Astrocyte (in vitro differentiated cells and primary cell): ENCODE data around the gene CACNB2. TPM values are rescaled to one million over a fixed set of nuclear protein-coding genes. Genes with fewer than 3 reads are reported as not detected.
A peak's percentile ranks its signal among the peaks of the same experiment; 100 is the strongest.

ENCODE experiments used
- DNase-seq: peaks from one replicate; pipeline ENCODE4 v3.0.0-alpha.2; 2010; ENCODE audit warnings: low read depth
- FAIRE-seq: peaks from 2 replicates; lab custom pipeline; 2011; peaks lifted over from hg19 to GRCh38; lab: Jason Lieb, UNC
- H2AFZ ChIP-seq: 2 replicates; pipeline ENCODE4 v1.6.0; 2012; ENCODE audit warnings: low read depth, low read length, inconsistent platforms
- H3K27ac ChIP-seq: 2 replicates; pipeline ENCODE4 v1.5.1; 2011; ENCODE audit warnings: low read depth, low read length, inconsistent platforms
- H3K27me3 ChIP-seq: 2 replicates; pipeline ENCODE4 v1.6.0; 2011; ENCODE audit warnings: low read length, inconsistent platforms; ENCODE audit not compliant: insufficient read depth
- H3K36me3 ChIP-seq: 2 replicates; pipeline ENCODE4 v1.5.1; 2011; ENCODE audit warnings: low read length, inconsistent platforms; ENCODE audit not compliant: insufficient read depth
- H3K4me1 ChIP-seq: 2 replicates; pipeline ENCODE4 v1.5.1; 2011; ENCODE audit warnings: low read length, inconsistent platforms; ENCODE audit not compliant: insufficient read depth
- H3K4me2 ChIP-seq: 2 replicates; pipeline ENCODE4 v1.6.0; 2012; ENCODE audit warnings: low read length, inconsistent platforms
- H3K4me3 ChIP-seq: 2 replicates; pipeline ENCODE4 v1.5.1; 2011; ENCODE audit warnings: low read depth, mild to moderate bottlenecking, low read length, inconsistent platforms; ENCODE audit not compliant: insufficient read depth
- H3K79me2 ChIP-seq: 2 replicates; pipeline ENCODE4 v1.6.0; 2012; ENCODE audit warnings: mild to moderate bottlenecking, low read length, inconsistent platforms; ENCODE audit not compliant: insufficient read depth
- H3K9ac ChIP-seq: 2 replicates; pipeline ENCODE4 v1.6.0; 2012; ENCODE audit warnings: mild to moderate bottlenecking, low read length, inconsistent platforms
- H3K9me3 ChIP-seq: 2 replicates; pipeline ENCODE4 v1.5.1; 2012; ENCODE audit warnings: low read depth, mild to moderate bottlenecking, low read length, inconsistent platforms; ENCODE audit not compliant: insufficient read depth
- H4K20me1 ChIP-seq: 2 replicates; pipeline ENCODE4 v1.6.0; 2012; ENCODE audit warnings: low read length, inconsistent platforms; ENCODE audit not compliant: insufficient read depth
- H3K27ac Mint-ChIP-seq: one replicate; pipeline ENCODE4 v1.8.0; 2021; ENCODE audit warnings: mild to moderate bottlenecking, mixed read lengths; ENCODE audit not compliant: unreplicated experiment
- H3K27me3 Mint-ChIP-seq: one replicate; pipeline ENCODE4 v1.8.0; 2021; ENCODE audit warnings: low read depth, mixed read lengths; ENCODE audit not compliant: unreplicated experiment
- H3K36me3 Mint-ChIP-seq: one replicate; pipeline ENCODE4 v1.8.0; 2021; ENCODE audit warnings: low read depth, mixed read lengths; ENCODE audit not compliant: unreplicated experiment
- H3K4me1 Mint-ChIP-seq: one replicate; pipeline ENCODE4 v1.8.0; 2021; ENCODE audit warnings: low read depth, mixed read lengths; ENCODE audit not compliant: unreplicated experiment
- H3K4me3 Mint-ChIP-seq: one replicate; pipeline ENCODE4 v1.8.0; 2021; ENCODE audit warnings: mild to moderate bottlenecking, moderate library complexity, mixed read lengths; ENCODE audit not compliant: unreplicated experiment
- H3K9me3 Mint-ChIP-seq: one replicate; pipeline ENCODE4 v1.8.0; 2021; ENCODE audit warnings: mild to moderate bottlenecking, mixed read lengths; ENCODE audit not compliant: unreplicated experiment
- EZH2 ChIP-seq: IDR thresholded peaks from 2 replicates; pipeline ENCODE4 v1.6.1; 2012; ENCODE audit warnings: mild to moderate bottlenecking, low read length, inconsistent platforms; ENCODE audit not compliant: insufficient read depth
- total RNA-seq: library from RNA; stranded (reverse); gene quantifications from 2 replicates; pipeline ENCODE4 v1.2.1, GENCODE V29; 2021
- TF ChIP-seq, protein P1 (sequence below): IDR thresholded peaks from 2 replicates; pipeline ENCODE4 v1.5.1; 2011; ENCODE audit warnings: low read depth, mild to moderate bottlenecking, inconsistent platforms, low read length, moderate library complexity; ENCODE audit not compliant: insufficient read depth

Gene CACNB2
- total RNA-seq, 1 donor from 2014 or later = 0.66 TPM

DNA sequence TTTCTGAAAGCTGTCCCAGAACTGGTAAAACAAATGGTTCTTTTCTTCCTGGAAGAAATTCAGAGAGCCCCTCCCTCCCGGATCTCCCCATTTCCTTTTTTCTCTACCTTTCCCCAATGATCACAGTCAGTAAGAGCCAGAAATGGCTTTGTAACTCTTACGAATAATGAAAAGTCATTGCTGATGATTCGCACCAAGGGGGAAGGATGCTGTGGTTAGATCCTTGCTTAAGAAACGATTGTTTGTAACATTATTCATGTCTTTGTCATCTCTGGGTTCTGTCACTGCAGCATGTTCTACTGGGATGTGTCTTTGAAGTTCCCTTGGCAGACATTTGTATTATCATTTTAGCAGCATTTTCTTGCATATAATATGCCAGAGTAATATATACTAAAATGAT lies 138.9 kb downstream of the CACNB2 start:
- Mint-ChIP-seq H3K4me1 (peaks cover 4% of the 10 kb centered on the region), H3K36me3 (no peaks in the 10 kb centered on the region), H3K27me3 (no peaks in the 10 kb centered on the region), H3K27ac (no peak overlapping the region), H3K4me3 (no peak overlapping the region), H3K9me3 (no peaks in the 10 kb centered on the region)
- Histone ChIP-seq H3K4me1 (no peaks in the 10 kb centered on the region), H3K9me3 (no peaks in the 10 kb centered on the region), H3K4me3 (no peak overlapping the region), H3K27ac (no peak overlapping the region), H3K79me2 (no peaks in the 10 kb centered on the region), H4K20me1 (no peaks in the 10 kb centered on the region), H3K4me2 (no peak overlapping the region), H3K36me3 (no peaks in the 10 kb centered on the region), H3K9ac (no peak overlapping the region), H2AFZ (no peak overlapping the region), H3K27me3 (no peaks in the 10 kb centered on the region)
- FAIRE-seq = no peak
- peak; percentile 25 for DNase-seq
- TF ChIP-seq, protein P1, sequence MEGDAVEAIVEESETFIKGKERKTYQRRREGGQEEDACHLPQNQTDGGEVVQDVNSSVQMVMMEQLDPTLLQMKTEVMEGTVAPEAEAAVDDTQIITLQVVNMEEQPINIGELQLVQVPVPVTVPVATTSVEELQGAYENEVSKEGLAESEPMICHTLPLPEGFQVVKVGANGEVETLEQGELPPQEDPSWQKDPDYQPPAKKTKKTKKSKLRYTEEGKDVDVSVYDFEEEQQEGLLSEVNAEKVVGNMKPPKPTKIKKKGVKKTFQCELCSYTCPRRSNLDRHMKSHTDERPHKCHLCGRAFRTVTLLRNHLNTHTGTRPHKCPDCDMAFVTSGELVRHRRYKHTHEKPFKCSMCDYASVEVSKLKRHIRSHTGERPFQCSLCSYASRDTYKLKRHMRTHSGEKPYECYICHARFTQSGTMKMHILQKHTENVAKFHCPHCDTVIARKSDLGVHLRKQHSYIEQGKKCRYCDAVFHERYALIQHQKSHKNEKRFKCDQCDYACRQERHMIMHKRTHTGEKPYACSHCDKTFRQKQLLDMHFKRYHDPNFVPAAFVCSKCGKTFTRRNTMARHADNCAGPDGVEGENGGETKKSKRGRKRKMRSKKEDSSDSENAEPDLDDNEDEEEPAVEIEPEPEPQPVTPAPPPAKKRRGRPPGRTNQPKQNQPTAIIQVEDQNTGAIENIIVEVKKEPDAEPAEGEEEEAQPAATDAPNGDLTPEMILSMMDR = no peak
- TF ChIP-seq EZH2 = no peak

DNA sequence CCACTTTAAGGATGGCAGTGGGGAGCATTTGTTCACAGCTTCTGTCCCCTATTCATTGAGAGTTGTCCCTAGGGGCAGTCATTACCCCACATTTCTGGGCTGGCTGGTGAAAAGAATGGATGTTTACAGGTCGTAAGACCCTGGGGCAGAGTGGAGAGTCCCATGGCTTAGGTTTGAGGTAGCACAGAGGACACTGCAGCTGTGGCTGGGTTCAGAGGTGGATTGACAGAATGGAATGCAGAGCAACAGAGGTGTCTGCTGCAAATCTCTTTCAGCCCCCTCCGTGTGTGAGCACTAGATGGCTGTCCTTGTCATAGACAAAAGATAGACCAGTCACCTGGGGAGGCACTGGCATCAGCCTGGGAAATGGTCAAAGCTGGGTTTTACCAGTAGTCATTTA lies 141.9 kb downstream of the CACNB2 start:
- H3K4me1 Mint-ChIP-seq = peaks cover 4% of the 10 kb centered on the region
- no peaks in the 10 kb centered on the region for H3K4me1 ChIP-seq
- H4K20me1 ChIP-seq = no peaks in the 10 kb centered on the region
- no peak for TF ChIP-seq EZH2
- H3K27ac Mint-ChIP-seq = no peak overlapping the region
- peaks cover 3% of the 10 kb centered on the region for H3K9me3 ChIP-seq
- H2AFZ ChIP-seq = no peak overlapping the region
- DNase-seq (no peak), FAIRE-seq (no peak)
- H3K36me3 Mint-ChIP-seq = no peaks in the 10 kb centered on the region
- H3K27ac ChIP-seq = no peak overlapping the region
- no peak overlapping the region for H3K9ac ChIP-seq
- H3K4me3 Mint-ChIP-seq = no peak overlapping the region
- H3K9me3 Mint-ChIP-seq = no peaks in the 10 kb centered on the region
- no peak overlapping the region for H3K4me3 ChIP-seq
- no peaks in the 10 kb centered on the region for H3K36me3 ChIP-seq
- no peaks in the 10 kb centered on the region for H3K79me2 ChIP-seq
- H3K27me3 Mint-ChIP-seq = no peaks in the 10 kb centered on the region
- H3K4me2 ChIP-seq = no peak overlapping the region
- no peaks in the 10 kb centered on the region for H3K27me3 ChIP-seq

DNA sequence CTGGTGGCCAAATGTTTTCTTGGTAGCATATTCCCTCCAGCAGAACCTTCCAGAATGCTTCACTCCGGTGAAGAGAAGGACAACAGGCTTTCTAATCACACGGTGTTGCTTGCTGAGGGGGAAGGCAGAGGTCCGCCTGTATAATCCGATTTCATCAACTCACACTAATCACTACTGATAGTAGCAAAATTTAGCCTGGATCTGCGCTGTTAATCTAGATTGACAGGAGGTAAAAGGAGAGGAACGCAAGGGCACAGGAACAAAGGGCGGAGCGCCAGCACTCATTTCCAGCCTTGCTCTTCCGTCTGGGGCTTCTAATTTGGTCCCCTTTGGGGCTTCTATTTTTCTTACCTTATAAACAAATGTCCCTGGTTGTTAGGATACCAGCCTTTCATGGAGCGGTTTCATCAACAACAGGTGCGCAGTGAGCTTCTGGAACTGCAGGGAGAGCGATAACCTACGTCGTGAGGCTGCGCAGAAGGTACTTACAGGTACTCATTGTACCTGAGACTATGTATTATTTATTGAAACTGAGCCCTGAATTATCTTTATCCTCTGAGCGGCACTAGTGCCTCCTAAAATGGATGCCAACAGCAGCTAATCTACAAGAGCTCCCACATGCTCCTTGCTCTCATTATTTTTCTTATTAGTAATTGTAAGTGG lies 150.6 kb downstream of the CACNB2 start:
- no peak for FAIRE-seq
- no peak for TF ChIP-seq EZH2
- TF ChIP-seq, protein P1 = no peak
- no peaks in the 10 kb centered on the region for H3K9me3 Mint-ChIP-seq

More for the DNA sequence above, 150.6 kb downstream of the CACNB2 start:
- no peaks in the 10 kb centered on the region for H3K36me3 ChIP-seq
- H3K9me3 ChIP-seq = no peaks in the 10 kb centered on the region
- Mint-ChIP-seq H3K27ac (no peak overlapping the region), H3K27me3 (no peaks in the 10 kb centered on the region), H3K4me3 (no peak overlapping the region), H3K4me1 (no peaks in the 10 kb centered on the region), H3K36me3 (no peaks in the 10 kb centered on the region)
- H4K20me1 ChIP-seq = no peaks in the 10 kb centered on the region
- no peak overlapping the region for H2AFZ ChIP-seq
- no peaks in the 10 kb centered on the region for H3K79me2 ChIP-seq
- no peak overlapping the region for H3K4me3 ChIP-seq
- DNase-seq = no peak
- no peaks in the 10 kb centered on the region for H3K27me3 ChIP-seq
- no peak overlapping the region for H3K9ac ChIP-seq
- H3K27ac ChIP-seq = no peak overlapping the region
- no peaks in the 10 kb centered on the region for H3K4me1 ChIP-seq
- no peak overlapping the region for H3K4me2 ChIP-seq
